Upper lobe of right lung (tissue), 1 donor: ENCODE results near the gene DSCAM. TPM values are rescaled to one million over a fixed set of nuclear protein-coding genes. Genes with fewer than 3 reads are reported as not detected.

Experiments
- ATAC-seq: fragments of 200-7000 bp; cut with Tn5 transposase; one replicate; pipeline ENCODE4 v1.9.1; 2020; ENCODE audit warnings: mild to moderate bottlenecking, moderate library complexity
- DNase-seq: peaks from one replicate; pipeline ENCODE4 v3.0.0-alpha.2; 2020
- H3K27ac ChIP-seq: fragments of 200-600 bp; one replicate; pipeline ENCODE4 v1.8.0; 2022
- H3K27me3 ChIP-seq: fragments of 200-600 bp; one replicate; pipeline ENCODE4 v1.8.0; 2022; ENCODE audit warnings: mild to moderate bottlenecking
- H3K36me3 ChIP-seq: fragments of 200-600 bp; one replicate; pipeline ENCODE4 v1.8.0; 2022
- H3K4me1 ChIP-seq: fragments of 200-600 bp; one replicate; pipeline ENCODE4 v1.8.0; 2022
- H3K4me3 ChIP-seq: fragments of 200-600 bp; one replicate; pipeline ENCODE4 v1.8.0; 2022; ENCODE audit warnings: mild to moderate bottlenecking
- H3K9me3 ChIP-seq: fragments of 200-600 bp; one replicate; pipeline ENCODE4 v1.8.0; 2022
- intact Hi-C: fragments of 100-400 bp; cut with DNase I; formaldehyde crosslinking; loops from one replicate; pipeline ENCODE4 v1.11.0; 2022
- total RNA-seq: library from RNA; stranded (reverse); fragmentation: NEBNext Ultra II Directional; extraction: Animal tissue kit (Norgen Biotek cat#: 25700); gene quantifications from one replicate; pipeline ENCODE4 v1.2.1, GENCODE V29; 2021
- TF ChIP-seq, protein P1 (sequence below): fragments of 200-600 bp; IDR thresholded peaks from one replicate; pipeline ENCODE4 v1.8.0; 2022; ENCODE audit warnings: antibody characterized with exemption
- donor health status: DM: no; HTN: yes; CAD: no; lungs with severe emphysema.

Gene DSCAM
- total RNA-seq, 1 donor from 2014 or later = not detected

DNA sequence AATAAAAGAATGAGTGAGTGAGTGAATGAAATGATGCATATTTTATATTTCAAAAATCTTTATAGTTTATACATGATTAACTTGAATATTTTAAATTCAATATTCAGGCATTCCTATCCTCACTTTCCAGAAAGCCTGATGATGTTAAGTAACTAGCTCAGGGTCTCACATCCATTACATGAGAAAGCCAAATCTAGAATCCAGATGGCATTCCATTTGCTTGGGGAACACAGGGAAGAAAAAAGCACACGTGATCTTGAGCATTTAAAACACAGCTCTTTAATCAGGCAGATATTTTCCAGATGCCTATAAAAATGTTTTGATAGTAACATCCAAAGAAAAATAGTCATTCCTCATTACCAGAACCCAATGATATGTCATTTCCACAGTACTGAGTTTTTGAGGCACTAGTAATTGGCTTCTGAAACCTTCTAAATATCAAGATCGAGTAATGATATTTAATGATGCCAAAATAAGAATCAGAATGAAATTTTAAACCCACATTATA is 291.9 kb downstream of the DSCAM start:
- H3K4me1 ChIP-seq = no peaks in the 10 kb centered on the region
- no peak overlapping the region for H3K4me3 ChIP-seq
- H3K36me3 ChIP-seq = no peaks in the 10 kb centered on the region
- intact Hi-C loops = no loop called here
- no peak for DNase-seq
- H3K27ac ChIP-seq = no peak overlapping the region
- H3K27me3 ChIP-seq = no peaks in the 10 kb centered on the region
- H3K9me3 ChIP-seq = no peaks in the 10 kb centered on the region
- TF ChIP-seq, protein P1, sequence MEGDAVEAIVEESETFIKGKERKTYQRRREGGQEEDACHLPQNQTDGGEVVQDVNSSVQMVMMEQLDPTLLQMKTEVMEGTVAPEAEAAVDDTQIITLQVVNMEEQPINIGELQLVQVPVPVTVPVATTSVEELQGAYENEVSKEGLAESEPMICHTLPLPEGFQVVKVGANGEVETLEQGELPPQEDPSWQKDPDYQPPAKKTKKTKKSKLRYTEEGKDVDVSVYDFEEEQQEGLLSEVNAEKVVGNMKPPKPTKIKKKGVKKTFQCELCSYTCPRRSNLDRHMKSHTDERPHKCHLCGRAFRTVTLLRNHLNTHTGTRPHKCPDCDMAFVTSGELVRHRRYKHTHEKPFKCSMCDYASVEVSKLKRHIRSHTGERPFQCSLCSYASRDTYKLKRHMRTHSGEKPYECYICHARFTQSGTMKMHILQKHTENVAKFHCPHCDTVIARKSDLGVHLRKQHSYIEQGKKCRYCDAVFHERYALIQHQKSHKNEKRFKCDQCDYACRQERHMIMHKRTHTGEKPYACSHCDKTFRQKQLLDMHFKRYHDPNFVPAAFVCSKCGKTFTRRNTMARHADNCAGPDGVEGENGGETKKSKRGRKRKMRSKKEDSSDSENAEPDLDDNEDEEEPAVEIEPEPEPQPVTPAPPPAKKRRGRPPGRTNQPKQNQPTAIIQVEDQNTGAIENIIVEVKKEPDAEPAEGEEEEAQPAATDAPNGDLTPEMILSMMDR = no peak
- no peak for ATAC-seq

- H3K4me3 ChIP-seq = no peak overlapping the region
- TF ChIP-seq, protein P1 = no peak
- no peaks in the 10 kb centered on the region for H3K27me3 ChIP-seq
- H3K36me3 ChIP-seq = no peaks in the 10 kb centered on the region
- ATAC-seq (no peak), DNase-seq (no peak)
- intact Hi-C loops = no loop called here
- no peaks in the 10 kb centered on the region for H3K4me1 ChIP-seq
- H3K9me3 ChIP-seq = no peaks in the 10 kb centered on the region
- H3K27ac ChIP-seq = no peak overlapping the region
These were observed 293.2 kb downstream of the DSCAM start for GRCh38 chr21:40553781-40554180.

DNA sequence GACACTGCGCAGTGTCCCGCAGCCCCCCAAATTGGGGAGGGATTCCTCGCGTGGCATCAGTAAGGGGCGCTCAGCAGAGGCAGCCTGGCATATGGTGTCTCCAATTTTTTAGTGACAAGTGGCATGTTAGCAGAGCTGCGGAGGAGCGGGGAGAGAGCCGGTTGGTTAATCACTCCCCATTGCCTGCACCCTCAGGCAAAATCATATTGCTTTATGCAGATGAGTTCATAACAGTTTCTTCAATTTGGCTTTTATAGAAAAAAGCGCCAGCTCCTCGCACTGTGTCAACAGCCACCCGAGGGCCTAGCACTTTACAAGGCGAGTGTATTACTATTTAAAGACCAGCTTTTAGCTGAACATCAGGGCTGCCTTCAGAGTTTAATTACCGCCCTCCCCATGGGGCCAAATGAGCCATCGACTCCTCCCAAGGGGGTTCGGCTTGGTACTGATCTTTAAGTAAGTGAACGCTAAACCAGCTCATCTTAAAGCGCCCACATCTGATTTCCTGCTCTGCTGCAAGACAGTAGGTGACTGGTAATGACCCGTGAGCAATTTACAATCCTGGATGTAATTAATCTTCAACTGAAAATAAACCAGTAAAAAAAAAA is 298.9 kb downstream of the DSCAM start:
- Histone ChIP-seq H3K4me3 (no peak overlapping the region), H3K27me3 (no peaks in the 10 kb centered on the region), H3K36me3 (no peaks in the 10 kb centered on the region), H3K4me1 (no peaks in the 10 kb centered on the region), H3K27ac (no peak overlapping the region), H3K9me3 (peaks cover 6% of the 10 kb centered on the region)
- ATAC-seq (no peak), DNase-seq (no peak)
- TF ChIP-seq, protein P1 = no peak
- intact Hi-C loops = no loop called here

- intact Hi-C loops = no loop called here
- no peaks in the 10 kb centered on the region for H3K27me3 ChIP-seq
- no peak for DNase-seq
- H3K27ac ChIP-seq = no peak overlapping the region
- no peak overlapping the region for H3K4me3 ChIP-seq
- ATAC-seq = peak; percentile 62
- peaks cover 6% of the 10 kb centered on the region for H3K9me3 ChIP-seq
- TF ChIP-seq, protein P1 = no peak
- no peaks in the 10 kb centered on the region for H3K4me1 ChIP-seq
- no peaks in the 10 kb centered on the region for H3K36me3 ChIP-seq
These were observed 300.3 kb downstream of the DSCAM start for GRCh38 chr21:40546647-40547046.

DNA sequence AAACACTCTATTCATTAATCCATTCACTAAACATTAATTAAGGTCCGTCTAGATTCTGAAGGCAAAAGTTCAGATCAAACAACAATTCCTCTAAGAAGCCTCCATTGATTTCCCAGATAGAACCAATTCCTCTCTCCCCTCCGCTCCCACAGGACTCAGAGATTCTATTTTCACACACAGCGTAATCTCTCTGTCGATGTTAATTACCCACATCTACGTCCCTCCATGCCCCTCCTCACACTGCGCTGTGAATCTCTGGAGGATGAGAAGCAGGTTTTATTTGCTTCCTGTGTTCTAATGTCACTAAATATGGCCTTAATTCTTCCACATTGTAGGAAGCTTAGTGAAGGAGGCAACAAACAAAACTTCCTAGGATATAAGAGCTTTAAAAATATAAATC is 306.7 kb downstream of the DSCAM start:
- H3K27me3 ChIP-seq = no peaks in the 10 kb centered on the region
- DNase-seq (no peak), ATAC-seq (no peak)
- no peak overlapping the region for H3K27ac ChIP-seq
- no peaks in the 10 kb centered on the region for H3K36me3 ChIP-seq
- intact Hi-C loops = no loop called here
- peaks cover 6% of the 10 kb centered on the region for H3K9me3 ChIP-seq
- no peaks in the 10 kb centered on the region for H3K4me1 ChIP-seq
- H3K4me3 ChIP-seq = no peak overlapping the region
- TF ChIP-seq, protein P1 = no peak

DNA sequence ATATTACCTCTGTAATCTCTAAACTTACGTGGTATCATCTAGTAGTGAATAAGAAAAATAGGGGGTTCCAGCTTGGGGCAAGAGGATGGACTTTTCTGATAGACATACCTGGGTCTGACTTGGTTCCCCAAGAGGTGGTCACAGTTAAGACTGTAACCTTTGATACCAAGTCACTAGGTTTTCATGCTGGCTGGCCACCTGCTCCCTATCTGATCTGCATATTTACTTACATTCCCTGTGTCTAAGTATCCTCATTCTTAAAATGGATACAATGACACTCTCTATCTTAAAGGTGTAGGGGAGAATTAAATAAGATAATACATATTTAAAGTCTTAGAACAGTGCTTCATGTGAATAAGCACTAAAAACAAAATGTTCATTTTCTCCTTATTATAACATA is 312.1 kb downstream of the DSCAM start:
- DNase-seq (no peak), ATAC-seq (no peak)
- TF ChIP-seq, protein P1 = no peak
- Histone ChIP-seq H3K9me3 (no peaks in the 10 kb centered on the region), H3K4me3 (no peak overlapping the region), H3K4me1 (no peaks in the 10 kb centered on the region), H3K36me3 (no peaks in the 10 kb centered on the region), H3K27me3 (no peaks in the 10 kb centered on the region), H3K27ac (no peak overlapping the region)
- intact Hi-C loops = no loop called here
